Liver (tissue), 3 donors: ENCODE measurements around the gene FAM83D.

ENCODE experiments used
- GABPA ChIP-seq, 2 donors: IDR thresholded peaks in 1 of 2; conservative IDR thresholded peaks in 1 of 2; 2 replicates each; pipeline ENCODE4 v1.6.1; 2016; ENCODE audit warnings: antibody characterized with exemption in 2 of 2, mild to moderate bottlenecking in 1 of 2, moderate library complexity in 1 of 2
- JUND ChIP-seq, 2 donors: IDR thresholded peaks; 2 replicates each; pipeline ENCODE4 v1.6.1; 2016; ENCODE audit warnings: antibody characterized with exemption in 2 of 2
- TF ChIP-seq, protein P1 (sequence below): fragments of 150-350 bp; IDR thresholded peaks from 2 replicates; pipeline ENCODE4 v1.5.1; 2017; ENCODE audit warnings: improper control_type of control experiment, low read depth, low read length; ENCODE audit not compliant: missing input control
- TF ChIP-seq, protein P2 (sequence below): IDR thresholded peaks from 2 replicates; pipeline ENCODE4 v1.6.1; 2016; ENCODE audit warnings: antibody characterized with exemption, mild to moderate bottlenecking
- TF ChIP-seq, protein P3 (sequence below): IDR thresholded peaks from 2 replicates; pipeline ENCODE4 v1.6.1; 2016; ENCODE audit warnings: antibody characterized with exemption
- donor health status: healthy.
- donor health status: healthy.

DNA sequence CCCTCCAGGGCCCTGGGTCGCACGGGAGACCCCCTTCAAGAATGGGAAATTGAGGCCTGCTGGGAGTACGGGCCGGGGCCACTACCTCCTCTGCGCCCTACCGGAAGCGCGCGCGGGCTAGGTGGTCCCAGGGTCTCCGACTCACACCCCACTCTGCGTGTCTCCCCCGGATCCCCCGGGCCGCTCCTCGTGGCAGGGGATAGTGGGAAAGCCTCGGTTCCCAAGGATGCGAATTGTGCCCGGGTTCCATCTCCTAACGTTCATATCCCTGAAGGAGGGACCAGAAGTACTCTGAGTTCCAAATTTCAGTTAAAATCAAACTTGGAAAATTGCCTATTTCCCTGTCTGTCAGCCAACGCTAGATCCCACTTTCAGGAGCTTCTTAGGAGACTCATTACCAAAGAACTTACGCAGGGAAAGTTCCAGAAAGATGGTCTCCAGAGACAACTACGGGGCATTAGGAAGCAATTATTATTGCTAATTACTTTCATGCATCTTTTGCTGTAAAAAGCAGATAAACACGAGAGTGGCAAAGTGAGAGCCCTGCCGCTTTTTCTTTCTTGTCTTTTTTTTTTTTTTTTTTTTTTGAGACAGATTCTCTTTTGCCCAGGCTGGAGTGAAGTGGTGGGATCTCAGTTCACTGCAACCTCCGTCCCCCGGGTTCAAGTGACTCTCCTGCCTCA is 858 bp downstream of the FAM83D start:
- no peak for TF ChIP-seq GABPA (IDR thresholded peaks at IDR 0.05 in 1 of 2, conservative IDR thresholded peaks at IDR 0.05 in 1 of 2)
- TF ChIP-seq, protein P1, sequence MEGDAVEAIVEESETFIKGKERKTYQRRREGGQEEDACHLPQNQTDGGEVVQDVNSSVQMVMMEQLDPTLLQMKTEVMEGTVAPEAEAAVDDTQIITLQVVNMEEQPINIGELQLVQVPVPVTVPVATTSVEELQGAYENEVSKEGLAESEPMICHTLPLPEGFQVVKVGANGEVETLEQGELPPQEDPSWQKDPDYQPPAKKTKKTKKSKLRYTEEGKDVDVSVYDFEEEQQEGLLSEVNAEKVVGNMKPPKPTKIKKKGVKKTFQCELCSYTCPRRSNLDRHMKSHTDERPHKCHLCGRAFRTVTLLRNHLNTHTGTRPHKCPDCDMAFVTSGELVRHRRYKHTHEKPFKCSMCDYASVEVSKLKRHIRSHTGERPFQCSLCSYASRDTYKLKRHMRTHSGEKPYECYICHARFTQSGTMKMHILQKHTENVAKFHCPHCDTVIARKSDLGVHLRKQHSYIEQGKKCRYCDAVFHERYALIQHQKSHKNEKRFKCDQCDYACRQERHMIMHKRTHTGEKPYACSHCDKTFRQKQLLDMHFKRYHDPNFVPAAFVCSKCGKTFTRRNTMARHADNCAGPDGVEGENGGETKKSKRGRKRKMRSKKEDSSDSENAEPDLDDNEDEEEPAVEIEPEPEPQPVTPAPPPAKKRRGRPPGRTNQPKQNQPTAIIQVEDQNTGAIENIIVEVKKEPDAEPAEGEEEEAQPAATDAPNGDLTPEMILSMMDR = no peak
- TF ChIP-seq, protein P2, sequence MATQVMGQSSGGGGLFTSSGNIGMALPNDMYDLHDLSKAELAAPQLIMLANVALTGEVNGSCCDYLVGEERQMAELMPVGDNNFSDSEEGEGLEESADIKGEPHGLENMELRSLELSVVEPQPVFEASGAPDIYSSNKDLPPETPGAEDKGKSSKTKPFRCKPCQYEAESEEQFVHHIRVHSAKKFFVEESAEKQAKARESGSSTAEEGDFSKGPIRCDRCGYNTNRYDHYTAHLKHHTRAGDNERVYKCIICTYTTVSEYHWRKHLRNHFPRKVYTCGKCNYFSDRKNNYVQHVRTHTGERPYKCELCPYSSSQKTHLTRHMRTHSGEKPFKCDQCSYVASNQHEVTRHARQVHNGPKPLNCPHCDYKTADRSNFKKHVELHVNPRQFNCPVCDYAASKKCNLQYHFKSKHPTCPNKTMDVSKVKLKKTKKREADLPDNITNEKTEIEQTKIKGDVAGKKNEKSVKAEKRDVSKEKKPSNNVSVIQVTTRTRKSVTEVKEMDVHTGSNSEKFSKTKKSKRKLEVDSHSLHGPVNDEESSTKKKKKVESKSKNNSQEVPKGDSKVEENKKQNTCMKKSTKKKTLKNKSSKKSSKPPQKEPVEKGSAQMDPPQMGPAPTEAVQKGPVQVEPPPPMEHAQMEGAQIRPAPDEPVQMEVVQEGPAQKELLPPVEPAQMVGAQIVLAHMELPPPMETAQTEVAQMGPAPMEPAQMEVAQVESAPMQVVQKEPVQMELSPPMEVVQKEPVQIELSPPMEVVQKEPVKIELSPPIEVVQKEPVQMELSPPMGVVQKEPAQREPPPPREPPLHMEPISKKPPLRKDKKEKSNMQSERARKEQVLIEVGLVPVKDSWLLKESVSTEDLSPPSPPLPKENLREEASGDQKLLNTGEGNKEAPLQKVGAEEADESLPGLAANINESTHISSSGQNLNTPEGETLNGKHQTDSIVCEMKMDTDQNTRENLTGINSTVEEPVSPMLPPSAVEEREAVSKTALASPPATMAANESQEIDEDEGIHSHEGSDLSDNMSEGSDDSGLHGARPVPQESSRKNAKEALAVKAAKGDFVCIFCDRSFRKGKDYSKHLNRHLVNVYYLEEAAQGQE = no peak
- no peak for TF ChIP-seq JUND (IDR thresholded peaks at IDR 0.05)
- TF ChIP-seq, protein P3, sequence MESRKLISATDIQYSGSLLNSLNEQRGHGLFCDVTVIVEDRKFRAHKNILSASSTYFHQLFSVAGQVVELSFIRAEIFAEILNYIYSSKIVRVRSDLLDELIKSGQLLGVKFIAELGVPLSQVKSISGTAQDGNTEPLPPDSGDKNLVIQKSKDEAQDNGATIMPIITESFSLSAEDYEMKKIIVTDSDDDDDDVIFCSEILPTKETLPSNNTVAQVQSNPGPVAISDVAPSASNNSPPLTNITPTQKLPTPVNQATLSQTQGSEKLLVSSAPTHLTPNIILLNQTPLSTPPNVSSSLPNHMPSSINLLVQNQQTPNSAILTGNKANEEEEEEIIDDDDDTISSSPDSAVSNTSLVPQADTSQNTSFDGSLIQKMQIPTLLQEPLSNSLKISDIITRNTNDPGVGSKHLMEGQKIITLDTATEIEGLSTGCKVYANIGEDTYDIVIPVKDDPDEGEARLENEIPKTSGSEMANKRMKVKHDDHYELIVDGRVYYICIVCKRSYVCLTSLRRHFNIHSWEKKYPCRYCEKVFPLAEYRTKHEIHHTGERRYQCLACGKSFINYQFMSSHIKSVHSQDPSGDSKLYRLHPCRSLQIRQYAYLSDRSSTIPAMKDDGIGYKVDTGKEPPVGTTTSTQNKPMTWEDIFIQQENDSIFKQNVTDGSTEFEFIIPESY = no peak
